ENCODE results near the gene FBXO28. TPM values are rescaled to one million over a fixed set of nuclear protein-coding genes. Genes with fewer than 3 reads are reported as not detected.
A peak's percentile ranks its signal among the peaks of the same experiment; 100 is the strongest.

The FBXO28 gene
- total and polyA plus RNA-seq, 5 donors from 2014 or later = 13.0 to 32.5 (median 16.2) TPM

DNA sequence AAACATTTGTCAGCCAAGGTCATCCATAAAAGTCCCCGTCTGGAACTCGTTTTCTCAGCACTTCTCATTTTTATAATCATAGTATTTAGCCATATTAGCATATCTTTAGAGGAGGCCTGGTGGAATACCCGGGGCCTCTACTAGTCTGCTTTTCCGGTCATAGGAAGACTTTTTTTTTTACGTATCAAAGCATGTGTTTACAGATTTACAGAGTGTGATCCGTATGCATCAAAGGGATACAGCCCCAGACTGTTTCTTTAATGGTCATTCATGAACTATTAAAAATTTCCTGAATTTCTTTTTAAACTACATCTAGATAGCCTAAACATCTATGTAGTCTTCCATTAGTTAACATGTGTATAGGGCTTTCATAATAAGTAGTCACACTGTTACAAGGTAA, 45.6 kb downstream of the FBXO28 start:
- Mint-ChIP-seq H3K9me3 (no peaks in the 10 kb centered on the region), H3K4me1 (peaks cover 0 to 5% (median 0%) of the 10 kb centered on the region in 4 donors), H3K27me3 (no peaks in the 10 kb centered on the region), H3K27ac (no peak overlapping the region), H3K4me3 (no peak overlapping the region), H3K36me3 (peaks cover 24% of the 10 kb centered on the region)
- Histone ChIP-seq H3K4me1 (ENCODE audit: control insufficient read depth, insufficient read depth, low read length, poor library complexity, severe bottlenecking) (no peaks in the 10 kb centered on the region), H3K4me3 (ENCODE audit: low read depth, low read length) (no peak overlapping the region), H3K27ac (ENCODE audit: insufficient read depth, low read length, poor library complexity, severe bottlenecking) (no peak overlapping the region), H3K9me3 (ENCODE audit: control insufficient read depth in 2 of 2, low read length in 2 of 2) (no peaks in the 10 kb centered on the region), H3K27me3 (ENCODE audit: control insufficient read depth, insufficient read depth, low read length) (no peaks in the 10 kb centered on the region), H3K36me3 (ENCODE audit: control insufficient read depth, insufficient read depth, low read length) (peaks cover 33% of the 10 kb centered on the region)
- no peak for ATAC-seq (ENCODE audit: low read depth in 2 of 2)
- no peak for DNase-seq

DNA sequence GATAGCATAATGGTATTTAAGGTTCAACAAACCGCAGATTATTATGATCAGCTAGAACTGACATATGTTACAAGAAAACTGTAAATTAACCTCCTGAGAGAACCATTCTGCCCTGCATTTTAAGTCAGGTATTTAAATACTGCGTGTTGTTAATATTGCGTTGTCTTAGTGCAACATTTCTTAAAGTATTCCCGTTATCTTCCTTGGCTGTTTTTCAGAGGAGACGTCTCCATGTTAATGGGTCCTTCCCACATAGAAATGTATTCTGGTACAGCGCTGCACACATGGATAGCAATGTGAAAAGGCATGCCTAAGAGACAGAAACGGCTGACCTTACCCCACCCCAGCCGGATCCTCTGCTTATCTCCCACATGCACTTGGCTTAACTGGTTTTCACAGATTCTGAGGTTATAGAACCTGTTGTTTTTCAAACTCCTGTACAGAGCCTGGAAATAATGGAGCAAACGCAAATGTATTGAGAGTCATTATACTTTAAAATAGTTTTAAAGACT, 46.3 kb downstream of the FBXO28 start:
- H3K4me1 ChIP-seq (ENCODE audit: control insufficient read depth, insufficient read depth, low read length, poor library complexity, severe bottlenecking) = no peaks in the 10 kb centered on the region
- peaks cover 33% of the 10 kb centered on the region for H3K36me3 ChIP-seq (ENCODE audit: control insufficient read depth, insufficient read depth, low read length)
- no peak overlapping the region for H3K27ac ChIP-seq (ENCODE audit: insufficient read depth, low read length, poor library complexity, severe bottlenecking)
- no peak overlapping the region for H3K4me3 ChIP-seq (ENCODE audit: low read depth, low read length)
- DNase-seq (no peak), ATAC-seq (ENCODE audit: low read depth in 2 of 2) (no peak)
- Mint-ChIP-seq H3K36me3 (peaks cover 24% of the 10 kb centered on the region), H3K4me1 (peaks cover 0 to 7% (median under 1%) of the 10 kb centered on the region in 4 donors), H3K9me3 (no peaks in the 10 kb centered on the region), H3K27me3 (no peaks in the 10 kb centered on the region), H3K27ac (no peak overlapping the region), H3K4me3 (no peak overlapping the region)
- H3K27me3 ChIP-seq (ENCODE audit: control insufficient read depth, insufficient read depth, low read length) = no peaks in the 10 kb centered on the region
- H3K9me3 ChIP-seq (ENCODE audit: control insufficient read depth in 2 of 2, low read length in 2 of 2) = no peaks in the 10 kb centered on the region

DNA sequence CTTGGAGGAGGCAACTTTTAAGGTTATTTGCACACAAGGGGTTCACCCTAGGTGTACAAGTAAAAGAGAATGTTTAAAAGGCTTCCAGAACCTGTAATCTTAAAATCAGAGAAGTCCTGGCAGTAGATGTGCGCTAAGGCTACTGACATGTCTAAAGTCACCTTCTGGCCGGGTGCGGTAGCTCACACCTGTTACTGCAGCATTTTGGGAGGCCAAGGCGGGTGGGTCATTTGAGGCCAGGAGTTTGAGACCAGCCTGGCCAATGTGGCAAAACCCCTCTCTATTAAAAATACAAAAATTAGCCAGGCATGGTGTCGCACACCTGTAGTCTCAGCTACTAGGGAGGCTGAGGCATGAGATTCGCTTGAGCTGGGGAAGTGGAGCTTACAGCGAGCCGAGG, 48.9 kb downstream of the FBXO28 start:
- Mint-ChIP-seq H3K9me3 (no peaks in the 10 kb centered on the region), H3K36me3 (peaks cover 13% of the 10 kb centered on the region), H3K4me1 (peaks cover 0 to 7% (median under 1%) of the 10 kb centered on the region in 4 donors), H3K4me3 (no peak overlapping the region), H3K27ac (no peak overlapping the region), H3K27me3 (no peaks in the 10 kb centered on the region)
- H3K36me3 ChIP-seq (ENCODE audit: control insufficient read depth, insufficient read depth, low read length) = peaks cover 21% of the 10 kb centered on the region
- no peak overlapping the region for H3K4me3 ChIP-seq (ENCODE audit: low read depth, low read length)
- H3K9me3 ChIP-seq (ENCODE audit: control insufficient read depth in 2 of 2, low read length in 2 of 2) = no peaks in the 10 kb centered on the region
- H3K27me3 ChIP-seq (ENCODE audit: control insufficient read depth, insufficient read depth, low read length) = no peaks in the 10 kb centered on the region
- H3K27ac ChIP-seq (ENCODE audit: insufficient read depth, low read length, poor library complexity, severe bottlenecking) = no peak overlapping the region
- no peaks in the 10 kb centered on the region for H3K4me1 ChIP-seq (ENCODE audit: control insufficient read depth, insufficient read depth, low read length, poor library complexity, severe bottlenecking)
- no peak for ATAC-seq (ENCODE audit: low read depth in 2 of 2)
- no peak for DNase-seq

DNA sequence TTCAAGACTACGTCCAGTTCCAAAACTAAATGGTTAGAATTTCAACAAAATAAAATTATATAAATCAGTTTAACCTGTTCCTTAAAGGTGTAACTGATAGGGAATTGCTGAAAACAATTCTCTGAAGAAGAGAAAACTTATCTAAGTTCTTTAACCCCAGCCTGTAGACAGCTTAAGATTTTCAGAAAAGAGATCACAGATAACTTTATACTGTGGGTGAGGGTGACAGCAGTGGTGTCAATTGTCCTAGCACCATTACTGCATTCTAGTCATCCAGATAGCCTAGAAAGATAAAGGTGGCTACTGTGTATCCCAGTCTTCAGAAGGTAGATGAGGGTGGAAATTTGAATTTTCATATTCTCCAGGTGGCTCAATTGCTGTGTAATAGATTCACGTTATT, 49.4 kb downstream of the FBXO28 start:
- H3K9me3 ChIP-seq (ENCODE audit: control insufficient read depth in 2 of 2, low read length in 2 of 2) = no peaks in the 10 kb centered on the region
- peaks cover 16% of the 10 kb centered on the region for H3K36me3 ChIP-seq (ENCODE audit: control insufficient read depth, insufficient read depth, low read length)
- Mint-ChIP-seq H3K4me1 (peaks cover 0 to 7% (median under 1%) of the 10 kb centered on the region in 4 donors), H3K27ac (no peak overlapping the region), H3K9me3 (no peaks in the 10 kb centered on the region), H3K27me3 (no peaks in the 10 kb centered on the region), H3K4me3 (no peak overlapping the region), H3K36me3 (peaks cover 7% of the 10 kb centered on the region)
- no peak overlapping the region for H3K27ac ChIP-seq (ENCODE audit: insufficient read depth, low read length, poor library complexity, severe bottlenecking)
- no peak for ATAC-seq (ENCODE audit: low read depth in 2 of 2)
- no peak overlapping the region for H3K4me3 ChIP-seq (ENCODE audit: low read depth, low read length)
- no peak for DNase-seq
- no peaks in the 10 kb centered on the region for H3K4me1 ChIP-seq (ENCODE audit: control insufficient read depth, insufficient read depth, low read length, poor library complexity, severe bottlenecking)
- H3K27me3 ChIP-seq (ENCODE audit: control insufficient read depth, insufficient read depth, low read length) = no peaks in the 10 kb centered on the region

DNA sequence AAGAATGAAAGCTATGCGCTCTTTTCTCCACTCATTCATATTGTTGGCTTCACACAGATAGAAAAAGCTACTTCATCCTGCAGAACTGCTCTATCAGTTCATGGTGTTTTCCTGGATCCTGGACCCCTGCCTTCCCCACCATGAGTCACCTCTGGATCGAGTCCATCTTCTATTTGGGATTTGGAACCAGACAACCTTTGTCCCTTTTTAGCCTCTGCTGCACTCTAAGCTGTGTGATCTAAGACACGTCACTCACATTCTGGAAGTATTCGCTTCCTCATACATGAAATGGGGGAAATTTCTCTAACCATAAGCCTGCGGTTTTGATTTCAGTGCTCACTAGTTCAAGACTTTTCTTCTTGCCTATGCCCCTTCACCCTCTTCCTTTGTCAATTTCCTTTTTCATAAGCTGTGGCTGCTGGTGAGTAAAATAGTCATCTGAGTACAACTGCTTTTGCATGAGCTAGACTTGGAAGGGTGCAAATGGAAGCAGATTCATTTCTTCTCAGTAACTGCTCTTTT, 55.0 kb downstream of the FBXO28 start:
- H3K27ac ChIP-seq (ENCODE audit: insufficient read depth, low read length, poor library complexity, severe bottlenecking) = no peak overlapping the region
- DNase-seq = peak in 2 of 3 donors; percentile 24 to 72

DNA sequence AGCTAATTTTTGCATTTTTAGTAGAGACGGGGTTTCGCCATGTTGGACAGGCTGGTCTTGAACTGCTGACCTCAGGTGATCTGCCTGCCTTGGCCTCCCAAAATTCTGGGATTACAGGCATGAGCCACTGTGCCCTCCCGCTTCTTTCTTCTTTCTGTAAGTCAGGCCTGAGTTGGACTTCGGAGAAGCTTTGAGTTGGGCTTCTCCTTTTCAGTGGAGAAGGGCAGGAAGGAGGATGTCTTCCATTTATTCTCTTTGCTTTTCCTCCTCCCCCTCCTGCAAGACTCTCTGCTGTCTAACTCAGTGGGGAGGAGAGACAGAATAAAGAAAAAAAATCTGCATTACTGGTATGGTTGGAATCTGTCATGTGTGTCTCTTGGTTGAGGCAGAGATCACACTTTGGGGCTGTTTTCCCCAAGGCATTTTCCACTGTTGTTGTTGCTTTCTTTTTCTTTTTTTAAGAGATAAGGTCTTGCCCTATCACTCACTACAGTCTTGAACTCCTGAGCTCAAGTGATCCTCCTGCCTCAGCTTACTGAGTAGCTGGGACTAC, 55.9 kb downstream of the FBXO28 start:
- no peaks in the 10 kb centered on the region for H3K27me3 ChIP-seq (ENCODE audit: control insufficient read depth, insufficient read depth, low read length)
- peak overlapping the region in 1 of 3 donors; percentile 89 for H3K27ac Mint-ChIP-seq
- no peaks in the 10 kb centered on the region for H3K9me3 ChIP-seq (ENCODE audit: control insufficient read depth in 2 of 2, low read length in 2 of 2)
- no peak for ATAC-seq (ENCODE audit: low read depth in 2 of 2)
- H3K27ac ChIP-seq (ENCODE audit: insufficient read depth, low read length, poor library complexity, severe bottlenecking) = no peak overlapping the region
- no peaks in the 10 kb centered on the region for H3K9me3 Mint-ChIP-seq
- H3K36me3 ChIP-seq (ENCODE audit: control insufficient read depth, insufficient read depth, low read length) = no peaks in the 10 kb centered on the region
- H3K4me1 ChIP-seq (ENCODE audit: control insufficient read depth, insufficient read depth, low read length, poor library complexity, severe bottlenecking) = peaks cover 19% of the 10 kb centered on the region
- H3K27me3 Mint-ChIP-seq = peaks cover 4% of the 10 kb centered on the region
- no peaks in the 10 kb centered on the region for H3K36me3 Mint-ChIP-seq
- H3K4me3 ChIP-seq (ENCODE audit: low read depth, low read length) = no peak overlapping the region
- peaks cover 13 to 34% (median 24%) of the 10 kb centered on the region in 4 donors for H3K4me1 Mint-ChIP-seq
- H3K4me3 Mint-ChIP-seq = no peak overlapping the region
- no peak for DNase-seq

More for the DNA sequence above, 55.0 kb downstream of the FBXO28 start:
- Mint-ChIP-seq H3K27ac (peak overlapping the region; percentile 28 to 89 (median 44)), H3K4me1 (peaks cover 13 to 41% (median 25%) of the 10 kb centered on the region in 4 donors), H3K9me3 (no peaks in the 10 kb centered on the region), H3K36me3 (no peaks in the 10 kb centered on the region), H3K27me3 (peaks cover 4% of the 10 kb centered on the region), H3K4me3 (peak overlapping the region; percentile 5 to 28 (median 12))
- Histone ChIP-seq H3K9me3 (ENCODE audit: control insufficient read depth in 2 of 2, low read length in 2 of 2) (no peaks in the 10 kb centered on the region), H3K4me3 (ENCODE audit: low read depth, low read length) (peak overlapping the region; percentile 17), H3K27me3 (ENCODE audit: control insufficient read depth, insufficient read depth, low read length) (no peaks in the 10 kb centered on the region), H3K4me1 (ENCODE audit: control insufficient read depth, insufficient read depth, low read length, poor library complexity, severe bottlenecking) (peaks cover 19% of the 10 kb centered on the region), H3K36me3 (ENCODE audit: control insufficient read depth, insufficient read depth, low read length) (no peaks in the 10 kb centered on the region)
- peak; percentile 59 to 73 for ATAC-seq (ENCODE audit: low read depth in 2 of 2)

DNA sequence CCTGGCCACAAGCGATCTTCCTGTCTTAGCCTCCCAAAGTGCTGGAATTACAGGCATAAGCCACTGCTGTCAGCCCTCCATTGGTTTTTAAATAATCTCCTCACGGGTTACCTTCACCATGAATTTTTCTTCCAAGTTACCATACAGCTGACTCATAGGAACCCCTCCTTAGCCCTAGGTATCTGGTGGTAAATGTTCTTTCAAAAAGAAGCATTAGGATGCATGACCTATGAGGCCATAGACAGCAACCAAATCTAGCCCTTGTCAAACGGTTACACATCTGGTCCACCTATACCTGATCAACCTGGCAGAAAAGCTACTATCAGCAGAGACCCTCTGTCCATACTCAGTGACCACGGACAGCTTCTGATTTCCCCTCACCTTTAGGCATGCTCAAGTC, 56.4 kb downstream of the FBXO28 start:
- Mint-ChIP-seq H3K4me1 (peaks cover 13 to 34% (median 24%) of the 10 kb centered on the region in 4 donors), H3K4me3 (peak overlapping the region in 3 of 4 donors; percentile 16 to 70 (median 44)), H3K27ac (peak overlapping the region in 2 of 3 donors; percentile 9 to 89), H3K9me3 (no peaks in the 10 kb centered on the region), H3K27me3 (peaks cover 4% of the 10 kb centered on the region), H3K36me3 (no peaks in the 10 kb centered on the region)
- no peaks in the 10 kb centered on the region for H3K9me3 ChIP-seq (ENCODE audit: control insufficient read depth in 2 of 2, low read length in 2 of 2)
- no peaks in the 10 kb centered on the region for H3K36me3 ChIP-seq (ENCODE audit: control insufficient read depth, insufficient read depth, low read length)
- H3K27ac ChIP-seq (ENCODE audit: insufficient read depth, low read length, poor library complexity, severe bottlenecking) = no peak overlapping the region
- no peak for ATAC-seq (ENCODE audit: low read depth in 2 of 2)
- H3K4me1 ChIP-seq (ENCODE audit: control insufficient read depth, insufficient read depth, low read length, poor library complexity, severe bottlenecking) = peaks cover 19% of the 10 kb centered on the region
- no peak overlapping the region for H3K4me3 ChIP-seq (ENCODE audit: low read depth, low read length)
- no peak for DNase-seq
- H3K27me3 ChIP-seq (ENCODE audit: control insufficient read depth, insufficient read depth, low read length) = no peaks in the 10 kb centered on the region

All from CD4-positive, CD25-positive, alpha-beta regulatory T cell (primary cell).